HEK293T (cell line): Measurements from ENCODE around the gene APLP2.

Experiments
- CTCF ChIA-PET: fragments of 350-600 bp; formaldehyde crosslinking; extraction: SDS; loops from one replicate; lab custom pipeline; 2021; ENCODE audit warnings: antibody characterized with exemption, inconsistent platforms; lab: Yijun Ruan, JAX
- POLR2A ChIA-PET: fragments of 350-600 bp; formaldehyde crosslinking; extraction: SDS; loops from one replicate; lab custom pipeline; 2020; ENCODE audit warnings: antibody characterized with exemption, inconsistent platforms; lab: Yijun Ruan, JAX
- DNase-seq: peaks from one replicate; pipeline ENCODE4 v3.0.0; 2012; ENCODE audit warnings: mixed read lengths; ENCODE audit errors: extremely low spot score
- ARNT ChIP-seq: fragments of 450-650 bp; IDR thresholded peaks from 2 replicates; pipeline ENCODE4 v1.6.1; 2017; ENCODE audit warnings: mild to moderate bottlenecking
- BHLHE40 ChIP-seq: fragments of 450-650 bp; IDR thresholded peaks from 2 replicates; pipeline ENCODE4 v1.6.1; 2016; ENCODE audit warnings: mild to moderate bottlenecking, moderate library complexity, borderline replicate concordance
- CTBP1 ChIP-seq: fragments of 450-650 bp; IDR thresholded peaks from 2 replicates; pipeline ENCODE4 v1.6.1; 2016; ENCODE audit warnings: borderline replicate concordance
- ELF4 ChIP-seq: fragments of 450-650 bp; IDR thresholded peaks from 2 replicates; pipeline ENCODE4 v1.6.1; 2017; ENCODE audit warnings: antibody characterized with exemption
- FOXA1 ChIP-seq: fragments of 450-650 bp; IDR thresholded peaks from 2 replicates; pipeline ENCODE4 v1.6.1; 2016; ENCODE audit warnings: mild to moderate bottlenecking
- FOXK2 ChIP-seq: fragments of 450-650 bp; IDR thresholded peaks from 2 replicates; pipeline ENCODE4 v1.6.1; 2016; ENCODE audit warnings: mild to moderate bottlenecking
- FOXM1 ChIP-seq: fragments of 450-650 bp; IDR thresholded peaks from 2 replicates; pipeline ENCODE4 v1.6.1; 2017; ENCODE audit warnings: mild to moderate bottlenecking, borderline replicate concordance
- HDGF ChIP-seq: fragments of 450-650 bp; IDR thresholded peaks from 2 replicates; pipeline ENCODE4 v1.6.1; 2017; ENCODE audit warnings: antibody characterized with exemption, borderline replicate concordance
- L3MBTL2 ChIP-seq: fragments of 450-650 bp; conservative IDR thresholded peaks from 2 replicates; pipeline ENCODE4 v1.6.1; 2016; ENCODE audit warnings: mild to moderate bottlenecking
- LEF1 ChIP-seq: fragments of 450-650 bp; IDR thresholded peaks from 2 replicates; pipeline ENCODE4 v1.6.1; 2017; ENCODE audit warnings: mild to moderate bottlenecking, borderline replicate concordance
- NFRKB ChIP-seq: fragments of 450-650 bp; IDR thresholded peaks from 2 replicates; pipeline ENCODE4 v1.6.1; 2016; ENCODE audit warnings: mild to moderate bottlenecking, moderate library complexity
- SP1 ChIP-seq: fragments of 450-650 bp; IDR thresholded peaks from 2 replicates; pipeline ENCODE4 v1.6.1; 2017
- SUZ12 ChIP-seq: fragments of 450-650 bp; IDR thresholded peaks from 2 replicates; pipeline ENCODE4 v1.6.1; 2016; ENCODE audit warnings: mild to moderate bottlenecking
- TARDBP ChIP-seq: fragments of 450-650 bp; IDR thresholded peaks from 2 replicates; pipeline ENCODE4 v1.6.1; 2016
- ZNF384 ChIP-seq: fragments of 450-650 bp; IDR thresholded peaks from 2 replicates; pipeline ENCODE4 v1.6.1; 2016
- TF ChIP-seq, protein P1 (sequence below): fragments of 450-650 bp; IDR thresholded peaks from 2 replicates; pipeline ENCODE4 v1.6.1; 2016

Gene APLP2

DNA sequence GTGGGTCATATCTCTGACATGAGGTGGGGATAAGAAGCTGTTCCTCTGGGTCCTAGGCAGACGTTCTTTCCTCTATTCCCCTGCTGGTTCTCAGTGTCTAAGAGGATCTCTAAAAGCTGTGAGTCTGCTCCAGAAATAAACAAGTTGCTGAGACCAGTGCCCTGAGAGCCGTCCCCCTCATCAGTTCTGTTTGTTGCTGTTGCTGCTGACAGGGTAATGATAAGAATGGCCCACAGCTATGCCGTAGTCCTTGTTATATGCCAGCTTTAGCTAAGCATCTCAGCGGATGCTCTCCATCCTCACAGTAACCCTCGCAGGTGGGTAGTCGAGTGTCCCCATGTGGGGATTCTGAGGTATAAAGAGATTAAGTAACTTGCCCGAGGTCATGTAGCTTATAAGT, 66.4 kb downstream of the APLP2 start:
- TF ChIP-seq HDGF, result no peak
- no peak for TF ChIP-seq SUZ12
- TF ChIP-seq, protein P1, sequence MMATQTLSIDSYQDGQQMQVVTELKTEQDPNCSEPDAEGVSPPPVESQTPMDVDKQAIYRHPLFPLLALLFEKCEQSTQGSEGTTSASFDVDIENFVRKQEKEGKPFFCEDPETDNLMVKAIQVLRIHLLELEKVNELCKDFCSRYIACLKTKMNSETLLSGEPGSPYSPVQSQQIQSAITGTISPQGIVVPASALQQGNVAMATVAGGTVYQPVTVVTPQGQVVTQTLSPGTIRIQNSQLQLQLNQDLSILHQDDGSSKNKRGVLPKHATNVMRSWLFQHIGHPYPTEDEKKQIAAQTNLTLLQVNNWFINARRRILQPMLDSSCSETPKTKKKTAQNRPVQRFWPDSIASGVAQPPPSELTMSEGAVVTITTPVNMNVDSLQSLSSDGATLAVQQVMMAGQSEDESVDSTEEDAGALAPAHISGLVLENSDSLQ, result no peak
- TF ChIP-seq FOXM1, result no peak
- TF ChIP-seq NFRKB, result no peak
- TF ChIP-seq ELF4, result no peak
- TF ChIP-seq ZNF384, result no peak
- no peak for TF ChIP-seq TARDBP
- TF ChIP-seq CTBP1, result no peak
- TF ChIP-seq SP1, result no peak
- no peak for TF ChIP-seq FOXA1
- TF ChIP-seq BHLHE40, result no peak
- no peak for TF ChIP-seq L3MBTL2
- TF ChIP-seq ARNT, result no peak
- TF ChIP-seq LEF1, result no peak
- no peak for TF ChIP-seq FOXK2
- ChIA-PET POLR2A (no interaction called here), CTCF (interaction anchor here (0.6 kb wide), 1 partner anchor 195 kb away, joined by 4 read pairs; no protein-coding TSS in a partner anchor)
- DNase-seq, result no peak

GRCh38 chr11:130137999-130138398, 68.3 kb downstream of the APLP2 start:
- TF ChIP-seq SUZ12 (no peak), FOXA1 (no peak), HDGF (no peak), ELF4 (no peak), FOXM1 (no peak), BHLHE40 (no peak), TARDBP (no peak), SP1 (no peak), L3MBTL2 (no peak), ZNF384 (no peak), FOXK2 (no peak), NFRKB (no peak), LEF1 (no peak), CTBP1 (no peak), ARNT (no peak)
- TF ChIP-seq, protein P1, result no peak
- POLR2A ChIA-PET, result no interaction called here
- CTCF ChIA-PET, result no interaction called here
- no peak for DNase-seq

DNA sequence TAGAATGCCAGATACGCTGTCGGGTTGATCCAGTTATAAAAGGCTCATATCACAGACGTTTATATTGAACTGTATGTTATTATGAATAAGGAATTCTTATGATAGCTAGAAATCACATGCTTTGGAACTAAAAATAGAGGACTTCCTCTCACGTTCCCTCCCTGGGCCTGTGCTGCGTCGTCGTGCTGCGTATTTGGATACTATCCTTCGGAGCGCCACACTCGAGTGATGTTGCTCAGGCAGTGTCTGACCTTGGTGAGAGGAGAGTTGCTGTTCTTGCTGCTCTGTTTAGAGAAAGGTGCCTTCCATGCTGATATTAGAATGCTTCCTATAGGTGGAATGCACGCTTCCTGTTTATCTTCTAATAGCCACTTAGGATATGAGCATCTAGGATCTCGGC, 69.7 kb downstream of the APLP2 start:
- no peak for TF ChIP-seq FOXM1
- TF ChIP-seq LEF1, result no peak
- TF ChIP-seq ELF4, result no peak
- no peak for TF ChIP-seq FOXK2
- TF ChIP-seq FOXA1, result no peak
- TF ChIP-seq BHLHE40, result no peak
- CTCF ChIA-PET, result interaction anchor here (0.7 kb wide), 1 partner anchor 8 kb away, joined by 3 read pairs; no protein-coding TSS in a partner anchor
- DNase-seq, result no peak
- POLR2A ChIA-PET, result no interaction called here

DNA sequence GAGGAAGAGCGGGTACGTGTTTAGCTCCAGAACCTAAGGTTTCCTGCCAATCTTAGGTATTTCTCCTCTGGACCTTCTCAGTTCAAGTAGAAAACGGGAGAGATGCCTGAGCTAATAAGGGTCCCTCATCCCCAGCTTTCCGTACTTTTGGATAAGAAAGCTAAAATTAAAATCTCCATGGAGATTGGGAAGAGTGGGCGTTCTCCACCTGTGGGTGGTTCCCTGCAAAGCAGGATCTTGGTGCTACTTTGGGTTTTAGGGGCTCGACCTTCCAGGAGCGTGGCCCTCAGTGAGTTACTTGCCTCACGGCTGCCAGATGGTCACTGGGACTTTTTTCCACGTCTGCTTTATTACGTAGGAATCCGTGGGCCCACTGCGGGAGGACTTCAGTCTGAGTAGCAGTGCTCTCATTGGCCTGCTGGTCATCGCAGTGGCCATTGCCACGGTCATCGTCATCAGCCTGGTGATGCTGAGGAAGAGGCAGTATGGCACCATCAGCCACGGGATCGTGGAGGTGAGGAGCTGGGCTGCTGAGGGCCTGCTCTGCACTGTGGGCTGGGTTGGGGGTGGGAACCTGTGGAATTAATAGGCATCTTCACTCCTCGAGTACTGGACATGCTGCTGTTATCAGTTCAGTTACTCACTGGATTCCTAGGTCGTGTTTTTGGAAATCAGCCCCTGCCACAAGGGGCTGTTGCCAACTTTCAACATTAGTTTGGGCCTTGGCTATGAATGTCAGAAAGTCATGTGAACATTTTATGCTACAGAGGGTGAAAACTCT, 72.1 kb downstream of the APLP2 start:
- no peak for DNase-seq
- ChIA-PET POLR2A (no interaction called here), CTCF (no interaction called here)
- TF ChIP-seq HDGF, result no peak
- TF ChIP-seq TARDBP, result no peak
- no peak for TF ChIP-seq FOXK2
- no peak for TF ChIP-seq NFRKB

DNA sequence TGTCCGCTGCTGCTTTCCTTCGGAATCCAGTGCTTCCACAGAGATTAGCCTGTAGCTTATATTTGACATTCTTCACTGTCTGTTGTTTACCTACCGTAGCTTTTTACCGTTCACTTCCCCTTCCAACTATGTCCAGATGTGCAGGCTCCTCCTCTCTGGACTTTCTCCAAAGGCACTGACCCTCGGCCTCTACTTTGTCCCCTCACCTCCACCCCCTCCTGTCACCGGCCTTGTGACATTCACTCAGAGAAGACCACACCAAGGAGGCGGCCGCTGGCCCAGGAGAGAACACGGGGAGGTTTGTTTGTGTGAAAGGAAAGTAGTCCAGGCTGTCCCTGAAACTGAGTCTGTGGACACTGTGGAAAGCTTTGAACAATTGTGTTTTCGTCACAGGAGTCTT, 74.4 kb downstream of the APLP2 start:
- TF ChIP-seq SUZ12 (no peak), ARNT (no peak), CTBP1 (no peak), ELF4 (no peak), FOXK2 (no peak), LEF1 (no peak), HDGF (no peak), ZNF384 (no peak), SP1 (no peak), FOXM1 (no peak), BHLHE40 (no peak), TARDBP (no peak), FOXA1 (no peak), L3MBTL2 (no peak)
- TF ChIP-seq, protein P1, result no peak
- ChIA-PET CTCF (no interaction called here), POLR2A (no interaction called here)
- no peak for DNase-seq

DNA sequence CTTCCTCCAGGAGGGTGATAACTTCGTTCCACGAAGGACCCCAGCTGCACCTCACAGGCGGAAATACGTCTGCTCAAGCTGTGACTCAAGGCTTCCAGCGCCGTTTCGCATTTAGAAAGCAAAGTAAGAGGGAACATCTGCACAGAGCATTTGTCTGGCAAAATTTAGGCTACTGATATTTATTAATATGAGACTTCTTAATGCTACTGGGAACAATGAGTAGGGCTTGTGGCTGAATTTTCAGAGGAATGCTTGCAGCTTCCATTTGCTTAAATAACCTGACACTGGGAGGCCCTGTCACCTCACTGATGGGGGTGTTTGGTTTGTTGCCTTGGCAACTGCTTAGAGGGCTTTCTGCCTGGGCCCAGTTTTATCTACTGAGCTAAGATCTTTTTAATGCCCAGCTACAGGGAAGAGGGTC, 75.2 kb downstream of the APLP2 start:
- POLR2A ChIA-PET, result no interaction called here
- CTCF ChIA-PET, result no interaction called here
- no peak for DNase-seq

More for the DNA sequence above, 75.2 kb downstream of the APLP2 start:
- no peak for TF ChIP-seq FOXM1
- no peak for TF ChIP-seq HDGF
- TF ChIP-seq LEF1, result no peak
- TF ChIP-seq TARDBP, result no peak
- TF ChIP-seq NFRKB, result no peak
- TF ChIP-seq SUZ12, result no peak
- TF ChIP-seq, protein P1, result no peak
- TF ChIP-seq ARNT, result no peak
- TF ChIP-seq SP1, result no peak
- no peak for TF ChIP-seq L3MBTL2
- no peak for TF ChIP-seq ZNF384
- TF ChIP-seq ELF4, result no peak
- no peak for TF ChIP-seq BHLHE40
- TF ChIP-seq FOXA1, result no peak
- TF ChIP-seq CTBP1, result no peak
